ENCODE measurements around the gene CREBBP.

DNA sequence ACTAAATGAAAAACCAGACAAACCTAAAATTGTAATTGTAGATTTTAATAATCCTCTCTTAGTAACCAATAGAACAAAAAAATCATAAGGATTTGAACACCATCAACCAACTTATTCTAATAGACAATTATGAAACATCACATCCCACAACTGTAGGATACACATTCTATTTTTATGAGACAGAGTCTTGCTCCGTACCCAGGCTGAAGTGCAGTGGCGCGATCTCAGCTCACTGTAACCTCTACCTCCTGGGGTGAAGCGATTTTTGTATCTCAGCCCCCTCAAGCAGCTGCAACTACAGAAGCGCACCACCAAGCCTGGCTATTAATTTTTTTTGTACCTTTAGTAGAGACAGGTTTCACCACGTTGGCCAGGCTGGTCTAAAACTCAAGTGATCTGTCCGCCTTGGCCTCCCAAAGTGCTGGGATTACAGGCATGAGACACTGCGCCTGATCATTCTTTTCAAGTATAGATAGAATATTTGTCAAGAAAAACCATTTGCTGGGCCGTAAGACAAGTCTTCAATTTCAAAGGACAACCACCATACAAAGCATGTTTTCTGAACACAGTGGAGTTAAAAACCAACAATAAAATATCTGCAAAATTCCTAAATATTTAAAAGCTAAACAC is 49.8 kb downstream of the CREBBP start:
- TF ChIP-seq, protein P1, sequence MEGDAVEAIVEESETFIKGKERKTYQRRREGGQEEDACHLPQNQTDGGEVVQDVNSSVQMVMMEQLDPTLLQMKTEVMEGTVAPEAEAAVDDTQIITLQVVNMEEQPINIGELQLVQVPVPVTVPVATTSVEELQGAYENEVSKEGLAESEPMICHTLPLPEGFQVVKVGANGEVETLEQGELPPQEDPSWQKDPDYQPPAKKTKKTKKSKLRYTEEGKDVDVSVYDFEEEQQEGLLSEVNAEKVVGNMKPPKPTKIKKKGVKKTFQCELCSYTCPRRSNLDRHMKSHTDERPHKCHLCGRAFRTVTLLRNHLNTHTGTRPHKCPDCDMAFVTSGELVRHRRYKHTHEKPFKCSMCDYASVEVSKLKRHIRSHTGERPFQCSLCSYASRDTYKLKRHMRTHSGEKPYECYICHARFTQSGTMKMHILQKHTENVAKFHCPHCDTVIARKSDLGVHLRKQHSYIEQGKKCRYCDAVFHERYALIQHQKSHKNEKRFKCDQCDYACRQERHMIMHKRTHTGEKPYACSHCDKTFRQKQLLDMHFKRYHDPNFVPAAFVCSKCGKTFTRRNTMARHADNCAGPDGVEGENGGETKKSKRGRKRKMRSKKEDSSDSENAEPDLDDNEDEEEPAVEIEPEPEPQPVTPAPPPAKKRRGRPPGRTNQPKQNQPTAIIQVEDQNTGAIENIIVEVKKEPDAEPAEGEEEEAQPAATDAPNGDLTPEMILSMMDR (optimal IDR thresholded peaks at IDR 0.05 in 1 of 3, IDR thresholded peaks at IDR 0.05 in 1 of 3, conservative IDR thresholded peaks at IDR 0.05 in 1 of 3; ENCODE audit: extremely low read depth in 1 of 3, insufficient read depth in 2 of 3, low read length in 3 of 3), result no peak
- no peak for TF ChIP-seq EZH2 (IDR thresholded peaks at IDR 0.05; ENCODE audit: low read length)
